Activated T-helper 9 cell treated with anti-CD3 and anti-CD28 coated beads, Interleukin-2, amount 50 U/mL, for 16 hours (primary cell): ENCODE results near the gene PODNL1.
"Not testable (repeated sequence)": the region's sequence is repeated elsewhere in the genome, so short reads cannot be mapped to it uniquely, and the experiment has no call there.

ENCODE experiments used
- DNase-seq: peaks from one replicate; pipeline ENCODE4 v3.0.0-alpha.2; 2020; ENCODE audit warnings: low read depth

PODNL1 gene

DNA sequence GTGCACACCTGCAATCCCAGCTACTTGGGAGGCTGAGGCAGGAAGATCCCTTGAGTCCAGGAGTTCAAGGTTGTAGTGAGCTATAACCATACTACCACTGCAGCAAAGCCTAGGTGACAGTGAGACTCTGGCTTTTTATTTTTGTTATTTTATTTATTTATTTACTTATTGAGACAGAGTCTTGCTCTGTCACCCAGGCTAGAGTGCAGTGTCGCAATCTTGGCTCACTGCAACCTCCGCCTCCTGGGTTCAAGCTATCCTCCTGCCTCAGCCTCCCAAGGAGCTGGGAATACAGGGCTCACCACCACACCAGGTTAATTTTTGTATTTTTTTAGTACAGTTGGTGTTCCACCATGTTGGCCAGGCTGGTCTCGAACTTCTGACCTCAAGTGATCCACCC is 35.3 kb upstream of the PODNL1 start:
- not testable (repeated sequence) for DNase-seq

DNA sequence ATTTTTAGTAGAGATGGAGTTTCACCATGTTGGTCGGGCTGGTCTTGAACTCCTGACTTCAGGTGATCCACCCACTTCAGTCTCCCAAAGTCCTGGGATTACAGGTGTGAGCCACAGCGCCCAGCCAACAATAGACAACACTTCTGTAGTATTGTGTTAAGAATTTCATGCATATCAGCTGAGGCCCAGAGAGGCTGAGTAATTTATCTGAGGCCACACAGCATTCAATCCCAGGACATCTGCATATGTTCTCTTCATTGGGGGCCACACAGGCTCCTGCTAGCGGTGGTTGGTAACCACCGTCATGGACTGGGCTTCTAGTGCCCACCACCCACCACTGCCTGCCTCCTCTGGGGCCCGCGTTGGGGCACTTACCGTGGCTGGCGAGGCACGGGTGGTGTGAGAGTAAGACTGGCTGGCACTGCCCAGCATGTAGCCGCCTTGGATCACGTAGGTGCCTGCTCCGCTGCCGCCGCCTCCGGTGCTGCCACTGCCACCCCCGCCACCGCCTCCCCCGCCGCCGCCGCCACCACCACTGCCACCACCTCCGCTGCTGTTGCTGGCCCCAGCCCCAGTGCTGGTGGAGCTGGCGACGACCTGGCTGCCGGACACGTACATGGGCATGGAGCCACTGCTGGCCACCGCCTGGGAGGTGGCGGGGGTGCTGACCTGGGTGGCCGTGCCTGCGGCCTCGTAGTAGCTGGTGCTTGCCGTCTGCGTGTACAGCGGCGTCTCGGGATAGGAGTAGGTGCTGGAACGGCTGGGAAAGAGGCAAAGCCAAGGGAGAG is 34.3 kb upstream of the PODNL1 start:
- no peak for DNase-seq

DNA sequence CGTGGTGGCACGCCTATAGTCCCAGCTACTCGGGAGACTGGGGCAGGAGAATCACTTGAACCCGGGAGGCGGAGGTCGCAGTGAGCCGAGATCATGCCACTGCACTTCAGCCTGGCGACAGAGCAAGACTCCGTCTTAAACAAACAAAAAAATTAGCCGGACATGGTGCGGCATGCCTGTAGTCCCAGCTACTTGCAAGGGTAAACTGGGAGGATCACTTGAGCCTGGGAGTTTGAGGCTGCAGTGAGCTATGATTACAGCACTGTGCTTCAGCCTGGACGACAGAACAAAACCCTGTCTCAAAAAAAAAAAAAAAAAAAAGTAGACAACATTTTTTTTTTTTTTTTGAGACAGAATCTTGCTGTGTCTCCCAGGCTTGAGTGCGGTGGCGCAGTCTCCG is 33.7 kb upstream of the PODNL1 start:
- DNase-seq: not testable (repeated sequence)

DNA sequence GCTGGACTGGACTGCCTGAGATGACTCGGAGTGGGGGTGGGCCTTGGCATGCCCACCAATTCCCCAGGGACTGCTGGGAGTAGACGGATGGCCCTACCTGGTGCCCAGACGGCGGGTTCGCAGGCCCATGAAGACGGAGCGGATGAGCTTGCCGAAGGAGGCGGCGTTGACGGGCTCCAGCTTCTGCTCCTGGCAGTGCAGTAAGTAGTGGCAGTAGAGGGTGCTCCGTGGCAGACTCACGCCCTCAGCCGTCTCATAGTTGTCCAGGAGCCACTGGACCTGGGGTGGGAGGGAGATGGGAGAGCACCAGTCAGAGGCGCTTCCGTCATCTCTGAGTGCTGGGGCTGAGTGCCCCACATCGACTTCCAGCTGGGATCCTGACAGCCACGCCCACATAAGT is 31.7 kb upstream of the PODNL1 start:
- DNase-seq: no peak

DNA sequence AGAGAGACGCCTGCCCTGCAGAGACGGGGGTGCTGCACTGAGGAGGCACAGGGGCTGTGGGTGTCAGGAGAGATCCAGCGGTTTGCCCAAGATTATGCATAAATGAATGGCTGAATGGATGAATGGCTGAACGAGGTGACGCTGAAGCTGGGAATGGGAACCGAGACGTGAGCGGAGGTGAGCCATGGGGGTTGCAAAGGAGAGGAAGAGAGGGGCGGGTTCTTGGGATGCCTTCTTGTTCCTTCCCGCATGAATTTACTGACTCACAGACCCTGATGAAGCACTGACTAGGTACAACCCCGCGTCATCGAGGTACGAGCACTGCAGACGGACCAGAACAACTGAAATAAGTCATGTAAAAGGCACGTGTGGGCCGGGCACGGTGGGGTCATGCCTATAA is 30.8 kb upstream of the PODNL1 start:
- no peak for DNase-seq

DNA sequence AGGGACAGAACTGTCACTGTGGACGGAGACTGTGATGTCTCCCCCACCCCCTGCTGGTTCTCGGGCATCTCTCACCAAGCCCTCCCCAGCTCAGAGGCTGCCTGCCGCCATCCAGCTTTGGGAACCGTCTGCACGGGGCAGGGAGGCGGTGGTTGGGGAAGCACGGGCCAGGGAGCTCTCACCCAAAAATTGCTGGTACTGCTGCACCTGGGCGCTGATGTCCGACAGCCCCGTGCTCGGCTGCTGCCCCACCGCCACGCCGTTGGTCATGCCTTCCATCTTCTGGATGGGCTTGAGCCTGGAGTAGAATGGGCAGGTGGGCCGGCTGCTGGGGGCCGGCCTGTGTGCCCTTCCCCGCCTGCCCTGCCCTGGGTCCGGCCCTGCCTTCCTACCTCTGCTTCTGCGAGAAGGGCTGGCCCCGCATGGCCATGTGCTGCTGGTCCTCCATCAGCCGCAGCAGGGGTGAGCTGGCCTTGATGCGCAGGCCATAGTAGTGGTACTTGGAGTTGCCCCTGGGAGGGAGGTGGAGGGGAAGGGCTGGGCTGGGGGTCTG is 30.2 kb upstream of the PODNL1 start:
- DNase-seq: no peak

DNA sequence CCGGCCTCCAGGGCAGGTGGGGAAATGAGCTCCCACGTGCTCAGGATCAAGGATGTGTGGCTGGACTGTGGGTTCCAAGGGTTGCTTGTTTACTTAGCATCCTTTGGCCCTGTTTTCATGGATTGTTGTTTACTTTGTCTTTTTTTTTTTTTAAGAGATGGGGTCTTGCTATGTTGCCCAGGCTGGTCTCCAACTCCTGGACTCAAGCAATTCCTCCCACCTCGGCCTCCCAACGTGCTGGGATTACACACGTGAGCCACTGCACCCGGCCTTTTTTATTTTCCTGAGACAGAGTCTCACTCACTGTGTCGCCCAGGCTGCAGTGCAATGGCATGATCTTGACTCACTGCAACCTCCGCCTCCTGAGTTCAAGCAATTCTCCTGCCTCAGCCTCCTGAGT is 29.0 kb upstream of the PODNL1 start:
- not testable (repeated sequence) for DNase-seq

DNA sequence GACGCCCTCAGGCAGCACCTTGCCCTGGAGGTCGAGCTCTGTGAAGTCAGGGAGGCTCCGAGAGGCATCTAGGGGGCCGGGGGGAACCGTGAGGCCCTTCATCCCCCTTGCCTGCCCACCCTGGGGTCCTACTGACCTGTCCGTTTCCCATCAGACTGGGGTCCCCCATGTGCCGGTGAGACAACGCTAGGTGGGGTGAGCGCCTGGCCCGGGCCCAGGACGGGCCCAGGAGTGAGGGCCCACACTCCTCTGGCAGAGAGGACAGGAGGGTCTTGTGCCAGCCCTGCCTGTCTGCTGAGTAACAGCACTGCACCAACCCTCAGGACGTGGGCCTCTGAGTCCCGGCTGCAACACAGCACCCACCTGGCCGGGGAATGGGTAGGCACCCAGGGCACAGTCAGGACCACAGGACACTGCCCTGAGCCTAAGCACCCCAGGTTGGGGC is 28.5 kb upstream of the PODNL1 start:
- DNase-seq: no peak

DNA sequence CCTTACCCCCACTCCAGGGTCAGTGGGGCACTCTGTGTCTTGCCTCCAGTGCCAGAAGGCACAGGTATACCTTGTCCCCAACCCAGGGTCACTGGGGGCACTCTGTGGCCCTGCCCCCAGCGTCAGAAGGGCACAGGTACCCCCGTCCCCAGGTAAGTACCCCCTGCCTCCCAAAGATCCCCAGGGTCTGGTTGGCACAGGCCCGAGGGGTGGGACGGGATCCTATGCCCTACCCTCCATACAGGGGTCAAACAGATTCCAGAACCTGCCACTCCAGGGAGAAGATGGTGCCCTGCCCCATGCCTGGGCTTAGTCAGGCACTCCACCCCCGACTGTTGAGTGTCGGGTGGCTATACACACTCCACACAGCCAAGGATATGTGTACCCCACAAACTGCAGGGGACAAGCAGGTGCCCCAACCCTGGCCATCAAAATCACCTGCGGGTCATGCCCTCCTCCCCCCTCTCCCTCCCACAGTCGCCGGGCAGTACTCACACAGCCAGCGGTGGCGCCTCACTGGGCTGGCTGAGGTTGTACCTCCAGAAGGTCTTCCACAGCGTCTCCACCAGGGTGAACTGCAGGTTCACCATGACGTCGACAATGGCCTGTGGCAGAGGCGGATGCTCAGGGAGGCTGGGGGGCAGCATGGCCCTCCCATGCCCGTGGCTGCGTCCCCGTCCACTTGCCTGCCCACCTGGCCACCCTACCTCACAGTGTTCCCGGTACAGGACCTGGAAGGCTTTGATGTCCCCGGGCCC is 27.9 kb upstream of the PODNL1 start:
- DNase-seq: no peak

DNA sequence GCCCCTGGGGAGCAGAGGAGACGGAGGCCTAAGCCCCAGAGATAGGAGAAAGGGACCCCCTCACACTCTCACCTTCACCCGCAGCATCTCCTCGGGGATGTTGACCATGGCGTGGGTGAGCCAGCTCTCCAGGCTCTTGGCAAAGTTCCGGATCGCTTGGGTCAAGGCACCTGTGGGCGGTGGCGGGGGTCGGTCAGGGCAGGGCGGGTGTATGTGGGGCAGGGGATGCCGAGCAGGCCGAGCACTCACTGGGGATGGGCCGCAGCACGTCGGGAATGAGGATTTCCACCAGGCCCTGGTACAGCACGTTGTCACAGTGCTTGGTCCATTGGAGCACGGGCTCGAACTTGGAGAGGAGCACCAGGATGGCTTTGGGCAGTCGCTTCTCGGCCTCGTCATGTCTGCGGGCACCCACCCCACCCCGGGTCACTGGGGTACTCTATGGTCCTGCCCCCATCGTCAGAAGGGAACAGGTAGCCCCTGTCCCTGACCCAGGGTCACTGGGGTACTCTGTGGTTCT is 27.2 kb upstream of the PODNL1 start:
- no peak for DNase-seq

DNA sequence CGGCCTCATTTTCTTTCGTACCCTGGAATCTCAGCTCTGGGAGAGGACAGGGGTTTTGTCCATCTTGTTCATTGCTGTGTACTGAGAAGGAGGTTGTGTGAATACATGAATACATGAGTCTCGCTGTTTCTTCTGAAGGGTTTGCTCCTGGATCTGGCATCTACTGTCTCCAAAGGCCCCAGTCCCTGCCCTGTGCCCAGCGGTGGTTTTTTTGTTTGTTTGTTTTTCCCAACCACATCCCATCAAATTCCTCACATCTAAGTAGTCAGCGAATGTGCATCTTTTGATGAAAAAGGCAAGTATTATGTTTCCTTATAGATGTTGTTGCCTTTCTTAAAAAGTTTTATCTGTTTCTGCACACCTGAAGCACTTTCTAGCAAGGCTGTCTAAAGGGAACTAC is 26.6 kb upstream of the PODNL1 start:
- no peak for DNase-seq

DNA sequence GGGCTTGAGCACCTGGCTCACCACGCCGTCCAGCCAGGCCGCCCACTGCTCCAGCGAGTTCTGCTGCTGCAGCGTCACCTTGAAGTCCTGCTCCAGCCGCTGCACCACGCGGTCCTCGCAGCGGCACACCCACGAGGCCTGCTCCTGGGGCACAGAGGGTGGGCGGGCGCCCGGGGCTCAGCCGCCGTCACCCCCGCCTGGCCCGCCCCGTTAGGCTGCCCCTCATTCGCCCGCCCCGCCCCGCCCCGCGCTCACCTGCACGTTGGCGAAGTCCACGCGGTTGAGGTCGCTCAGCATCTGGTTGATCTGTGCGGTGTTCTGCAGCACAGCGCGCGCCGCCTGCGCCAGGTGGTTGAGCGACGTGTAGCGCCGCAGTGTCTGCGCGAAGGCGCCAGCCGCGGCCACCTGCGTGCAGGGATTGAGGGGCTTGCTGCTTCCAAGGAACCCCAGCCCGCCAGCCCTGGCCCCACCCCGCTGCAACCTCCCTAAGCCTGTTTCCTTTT is 25.4 kb upstream of the PODNL1 start:
- DNase-seq: no peak

DNA sequence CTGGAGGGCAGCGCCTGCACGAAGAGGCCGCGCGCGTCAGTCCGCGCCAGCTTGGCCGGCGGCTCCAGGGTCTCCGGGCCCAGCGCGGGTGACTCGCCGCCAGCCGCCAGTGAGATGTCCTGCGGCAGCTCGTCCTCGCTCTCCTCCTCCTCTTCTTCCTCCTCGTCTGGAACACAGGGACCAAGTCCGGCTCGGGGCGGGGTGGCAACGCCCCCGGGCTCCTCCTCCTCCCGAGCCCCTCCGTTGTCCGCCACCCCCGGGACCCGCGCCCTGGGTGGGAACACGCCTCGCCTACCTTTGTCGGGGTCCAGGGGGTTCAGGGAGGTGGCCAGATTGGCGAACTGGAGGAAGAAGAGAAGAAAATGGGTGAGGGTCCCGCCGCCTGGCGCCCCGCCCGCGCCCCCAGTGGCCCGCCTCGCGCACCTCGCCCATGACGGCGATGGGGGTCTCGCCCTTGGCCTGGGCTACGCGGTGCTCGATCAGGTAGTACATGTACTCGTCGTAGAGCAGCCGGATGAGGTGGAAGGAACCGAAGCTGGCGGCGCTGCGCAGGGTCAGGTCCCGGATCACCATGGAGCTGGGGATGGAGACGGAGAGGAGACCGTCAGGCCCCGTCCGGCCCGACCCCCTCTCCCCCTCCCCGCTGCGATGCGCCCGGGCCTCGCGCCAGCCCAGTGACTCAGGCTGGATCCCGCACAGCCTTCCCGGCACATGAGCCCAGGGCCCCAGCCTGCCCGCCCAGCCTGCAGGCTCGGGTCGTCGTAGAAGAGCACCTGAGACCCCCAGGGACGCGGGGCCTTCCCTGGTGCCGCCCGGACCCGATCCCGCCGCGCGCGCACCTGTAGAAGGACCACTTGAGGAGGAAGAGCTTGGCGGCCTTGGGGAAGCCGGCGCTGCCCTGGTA is 24.7 kb upstream of the PODNL1 start:
- DNase-seq: no peak

DNA sequence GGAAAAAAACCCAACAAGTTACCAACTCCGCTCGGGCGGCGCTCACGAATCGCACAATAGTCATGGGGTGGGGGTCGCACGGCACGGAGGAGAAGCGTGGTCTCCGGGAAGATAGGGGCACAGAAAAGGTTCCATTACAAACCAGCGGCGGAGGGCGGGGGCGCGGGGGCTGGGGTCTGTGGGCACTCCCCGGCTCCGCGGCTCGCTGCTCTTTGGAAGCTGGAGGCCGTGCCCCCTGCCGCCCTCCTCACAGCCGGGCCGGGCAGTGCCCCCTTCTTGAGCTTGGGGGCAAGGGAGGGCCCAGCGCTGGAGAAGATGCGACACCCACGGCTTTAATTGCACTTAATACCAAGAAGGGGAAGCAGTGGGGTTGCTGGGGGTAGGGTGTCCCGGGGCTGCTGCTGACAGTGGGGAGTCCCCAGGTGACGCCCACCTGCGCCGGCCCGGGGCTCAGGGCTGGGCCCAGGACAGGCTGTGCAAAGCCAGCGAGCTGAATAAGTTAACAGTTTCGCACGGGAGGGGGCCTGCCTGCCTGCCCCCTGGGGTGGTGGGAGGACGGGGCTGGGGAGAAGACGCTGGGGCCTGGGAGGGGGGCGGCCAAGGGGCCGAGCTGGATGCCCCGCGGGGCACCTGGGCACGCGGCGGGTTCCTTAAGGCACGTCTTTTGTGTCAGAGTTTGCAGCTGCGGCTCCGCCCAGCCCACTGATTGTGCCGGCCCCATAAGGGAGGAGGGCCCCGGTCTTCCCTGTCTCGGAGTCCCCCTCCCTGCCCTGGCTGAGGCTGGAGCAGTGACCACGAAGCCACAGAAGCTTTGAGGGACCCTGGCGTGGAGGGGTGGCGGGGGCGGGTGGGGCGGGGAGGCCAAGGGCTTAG is 23.8 kb upstream of the PODNL1 start:
- DNase-seq: no peak

DNA sequence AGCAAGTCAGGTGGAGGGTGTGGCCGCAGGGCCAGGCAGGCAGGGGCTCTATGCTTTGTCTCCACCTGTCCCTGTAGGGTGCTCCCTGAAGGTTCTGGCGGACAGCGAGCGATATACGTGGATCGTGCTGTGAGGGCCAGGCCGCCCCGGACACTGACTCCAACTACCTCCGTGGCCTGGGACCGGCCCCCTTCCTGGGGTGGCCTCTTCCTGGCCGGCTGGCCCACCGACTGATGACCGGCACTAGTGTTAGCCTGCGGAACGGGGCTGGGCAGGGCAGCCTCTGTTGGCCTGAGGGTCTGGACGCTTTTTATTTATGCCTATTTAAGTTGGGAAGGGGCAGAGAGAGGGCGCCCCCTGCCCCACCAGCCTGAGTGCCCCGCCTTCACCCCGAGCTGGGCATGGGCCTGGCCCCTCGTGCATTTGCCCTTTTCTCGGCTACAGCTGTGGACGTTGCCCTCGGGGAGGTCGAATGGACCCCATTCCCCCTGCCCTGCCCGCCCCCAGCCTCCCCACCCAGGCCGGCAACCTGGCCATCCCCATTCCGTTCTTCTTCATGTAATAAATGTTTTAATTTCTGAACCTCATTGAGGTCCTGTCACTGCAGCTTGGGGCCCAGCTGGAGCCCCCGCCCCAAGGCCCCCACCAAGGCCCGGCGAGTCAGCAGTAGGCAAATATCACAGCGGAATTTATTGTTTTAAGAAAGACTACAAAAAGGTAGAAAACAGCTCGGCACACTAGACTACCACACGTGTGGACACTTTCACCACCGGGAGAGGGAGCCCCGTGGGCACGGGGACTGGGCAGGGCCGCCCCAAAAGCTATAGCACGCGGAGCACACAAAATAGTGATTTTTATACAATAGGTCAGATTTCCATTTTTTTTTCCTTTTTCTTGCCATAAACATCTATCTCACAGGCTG is 22.9 kb upstream of the PODNL1 start:
- DNase-seq: no peak

DNA sequence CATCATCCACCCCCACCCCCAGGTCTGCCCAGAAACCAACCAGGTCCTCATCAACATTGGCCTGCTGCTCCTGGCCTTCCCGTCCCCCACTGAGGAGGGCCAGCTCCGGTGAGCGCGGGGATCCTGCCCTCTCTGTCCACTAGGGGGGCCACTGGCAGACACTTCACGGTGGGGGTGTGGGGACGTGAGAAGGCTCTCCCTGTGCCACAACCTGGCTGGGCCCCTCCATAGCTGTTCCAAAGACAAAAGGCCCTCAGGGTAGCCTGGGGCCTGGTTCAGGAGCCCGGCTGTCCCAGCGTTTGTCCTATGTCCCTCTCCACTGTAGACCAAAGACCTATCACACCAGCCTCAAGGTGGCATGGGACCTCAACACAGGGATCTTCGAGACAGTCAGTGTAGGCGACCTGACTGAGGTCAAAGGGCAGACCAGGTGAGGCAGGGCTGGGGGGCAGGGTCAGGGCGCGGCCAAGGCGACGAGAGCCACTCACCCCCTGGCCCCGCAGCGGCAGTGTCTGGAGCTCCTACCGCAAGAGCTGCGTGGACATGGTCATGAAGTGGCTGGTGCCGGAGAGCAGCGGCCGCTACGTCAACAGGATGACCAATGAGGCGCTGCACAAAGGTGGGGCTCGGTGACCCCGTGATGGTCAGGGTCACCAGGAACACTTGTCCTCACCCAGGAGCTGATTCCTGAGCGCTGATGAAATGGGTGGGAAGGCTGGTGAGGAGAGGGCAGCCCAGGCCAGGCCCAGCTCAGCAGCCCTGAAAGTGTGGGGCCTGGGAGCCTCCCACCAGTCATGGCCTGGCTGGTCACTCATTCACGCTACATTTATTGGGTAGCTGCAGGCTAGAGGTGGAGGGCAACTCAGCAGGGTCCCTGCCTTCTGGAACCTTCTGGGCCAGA is 22.0 kb upstream of the PODNL1 start:
- no peak for DNase-seq

DNA sequence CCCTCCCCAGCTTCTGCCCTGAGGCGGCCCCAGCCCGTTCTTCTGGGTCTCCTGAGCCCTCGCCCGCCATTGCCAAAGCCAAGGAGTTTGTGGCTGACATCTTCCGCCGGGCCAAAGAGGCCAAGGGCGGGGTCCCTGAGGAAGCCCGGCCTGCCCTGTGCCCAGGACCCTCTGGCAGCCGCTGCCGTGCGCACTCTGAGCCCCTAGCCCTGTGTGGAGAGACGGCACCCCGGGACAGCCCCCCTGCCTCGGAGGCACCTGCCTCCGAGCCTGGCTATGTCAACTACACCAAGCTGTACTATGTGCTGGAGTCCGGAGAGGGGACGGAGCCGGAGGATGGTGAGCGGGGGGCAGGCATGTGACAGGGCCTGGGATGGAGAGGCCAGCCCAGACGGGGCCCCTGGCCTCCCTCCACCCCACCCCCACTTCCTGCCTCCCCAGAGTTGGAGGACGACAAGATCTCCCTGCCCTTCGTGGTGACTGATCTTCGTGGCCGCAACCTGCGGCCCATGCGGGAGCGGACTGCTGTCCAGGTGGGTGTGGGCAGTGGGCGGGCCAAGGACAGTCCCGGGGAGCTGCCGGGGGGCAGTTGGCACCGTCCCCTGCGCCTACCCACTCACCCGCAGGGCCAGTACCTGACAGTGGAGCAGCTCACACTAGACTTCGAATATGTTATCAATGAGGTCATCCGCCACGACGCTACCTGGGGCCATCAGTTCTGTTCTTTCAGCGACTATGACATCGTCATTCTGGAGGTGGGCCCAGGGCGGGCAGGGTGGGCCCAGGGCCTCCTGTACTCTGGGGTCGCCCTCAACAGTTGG is 21.1 kb upstream of the PODNL1 start:
- DNase-seq: no peak

DNA sequence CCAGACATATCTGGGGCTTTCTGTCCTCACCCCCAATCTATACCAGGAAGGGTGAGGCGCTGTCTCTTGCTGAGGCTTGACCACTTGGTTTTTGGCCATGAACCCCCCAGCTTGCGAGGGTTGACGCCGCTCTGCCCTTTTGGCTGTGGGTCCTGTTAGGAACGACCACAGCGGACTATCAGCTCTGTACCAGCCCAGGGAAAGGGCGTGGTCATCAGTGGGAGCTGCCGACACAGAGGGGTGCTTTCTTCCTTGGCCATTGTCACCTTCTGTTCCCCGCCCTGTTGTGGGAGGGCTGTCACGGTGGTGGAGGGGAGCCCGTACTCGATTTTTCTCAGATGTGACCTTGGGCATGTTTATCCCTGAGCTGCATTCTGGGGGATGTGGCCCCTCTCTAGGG is 19.8 kb upstream of the PODNL1 start:
- no peak for DNase-seq
